ENCODE data around the gene CNIH1. TPM values are rescaled to one million over a fixed set of nuclear protein-coding genes. Genes with fewer than 3 reads are reported as not detected.
A peak's percentile ranks its signal among the peaks of the same experiment; 100 is the strongest.
"Not testable (repeated sequence)": the region's sequence is repeated elsewhere in the genome, so short reads cannot be mapped to it uniquely, and the experiment has no call there.

Gene CNIH1
- total RNA-seq, 2 donors from 2014 or later, result 103 to 105 TPM

- intact Hi-C loops (cut with DNase I, micrococcal nuclease), result no loop called here
- DNase-seq (no peak), ATAC-seq (no peak)
Measured at GRCh38 chr14:54395716-54396115, 45.5 kb downstream of the CNIH1 start.

- ATAC-seq (no peak), DNase-seq (no peak)
- intact Hi-C loops (cut with DNase I, micrococcal nuclease), result no loop called here
Measured at GRCh38 chr14:54395284-54395683, 45.9 kb downstream of the CNIH1 start.

GRCh38 chr14:54394596-54394995 lies 46.6 kb downstream of the CNIH1 start:
- ATAC-seq, result no peak
- intact Hi-C loops (cut with DNase I, micrococcal nuclease), result no loop called here
- DNase-seq, result no peak

GRCh38 chr14:54392986-54393884 lies 47.9 kb downstream of the CNIH1 start:
- intact Hi-C loops (cut with DNase I, micrococcal nuclease); ATAC-seq; DNase-seq: not testable (repeated sequence)

GRCh38 chr14:54392131-54392859 lies 48.9 kb downstream of the CNIH1 start:
- no peak for DNase-seq
- ATAC-seq, result no peak
- intact Hi-C loops (cut with DNase I, micrococcal nuclease), result no loop called here

GRCh38 chr14:54387328-54387727 lies 53.8 kb downstream of the CNIH1 start:
- ATAC-seq (peak; percentile 91), DNase-seq (no peak)
- intact Hi-C loops (cut with DNase I, micrococcal nuclease), result no loop called here

- no peak for DNase-seq
- intact Hi-C loops (cut with DNase I, micrococcal nuclease), result no loop called here
- ATAC-seq, result no peak
Measured at GRCh38 chr14:54385556-54385955, 55.6 kb downstream of the CNIH1 start.

- no peak for ATAC-seq
- intact Hi-C loops (cut with DNase I, micrococcal nuclease), result no loop called here
- DNase-seq, result no peak
Measured at GRCh38 chr14:54383835-54384234, 57.3 kb downstream of the CNIH1 start.

GRCh38 chr14:54381821-54382220 lies 59.4 kb downstream of the CNIH1 start:
- no peak for ATAC-seq
- intact Hi-C loops (cut with DNase I, micrococcal nuclease), result no loop called here
- no peak for DNase-seq

- ATAC-seq; DNase-seq; intact Hi-C loops (cut with DNase I, micrococcal nuclease): not testable (repeated sequence)
Measured at GRCh38 chr14:54380558-54380957, 60.6 kb downstream of the CNIH1 start.

- intact Hi-C loops (cut with DNase I, micrococcal nuclease); DNase-seq; ATAC-seq: not testable (repeated sequence)
Measured at GRCh38 chr14:54378893-54379292, 62.3 kb downstream of the CNIH1 start.

GRCh38 chr14:54377501-54377900 lies 63.7 kb downstream of the CNIH1 start:
- DNase-seq (no peak), ATAC-seq (no peak)
- intact Hi-C loops (cut with DNase I, micrococcal nuclease), result no loop called here

- ATAC-seq (peak; percentile 61), DNase-seq (no peak)
- intact Hi-C loops (cut with DNase I, micrococcal nuclease), result no loop called here
Measured at GRCh38 chr14:54374117-54374884, 66.9 kb downstream of the CNIH1 start.

Other genes with a start within 250 kb of the CNIH1 start
- gene CDKN3, start 44.4 kb downstream of the CNIH1 start, total RNA-seq, result 10 to 100 TPM in 1 of 2 donors, 1 to 10 TPM in 1; 6.3 to 12.8 TPM
- gene GMFB, start 47.6 kb upstream of the CNIH1 start, total RNA-seq, result 10 to 100 TPM; 64.9 to 77.3 TPM
- gene CGRRF1, start 68.5 kb upstream of the CNIH1 start, total RNA-seq, result 10 to 100 TPM; 11.6 to 22.5 TPM
- gene SAMD4A, start 125.8 kb upstream of the CNIH1 start, total RNA-seq, result 10 to 100 TPM; 11.2 to 26.2 TPM

Data from left colon (tissue), 2 donors.